Activated CD4-positive, alpha-beta memory T cell treated with anti-CD3 and anti-CD28 coated beads, Interleukin-2, amount 10 ng/mL, durations not matched to agents 7 days and 5 days (primary cell): ENCODE data around the gene TTC23L. TPM values are rescaled to one million over a fixed set of nuclear protein-coding genes. Genes with fewer than 3 reads are reported as not detected.

Experiments used
- CTCF ChIA-PET: fragments of 350-600 bp; sonication (Branson Sonifier 250); formaldehyde crosslinking; loops from one replicate; lab custom pipeline; 2021; ENCODE audit warnings: antibody characterized with exemption, inconsistent platforms; lab: Charles Lee
- POLR2A ChIA-PET: fragments of 350-600 bp; sonication (Branson Sonifier 250); formaldehyde crosslinking; loops from one replicate; lab custom pipeline; 2021; ENCODE audit warnings: antibody characterized with exemption; lab: Charles Lee
- DNase-seq: peaks from one replicate; pipeline ENCODE4 v3.0.0-alpha.2; 2020
- H3K27ac Mint-ChIP-seq: one replicate; pipeline ENCODE4 v1.8.0; 2021; ENCODE audit warnings: mild to moderate bottlenecking, mixed read lengths
- H3K27me3 Mint-ChIP-seq: one replicate; pipeline ENCODE4 v1.8.0; 2021; ENCODE audit warnings: mixed read lengths
- H3K36me3 Mint-ChIP-seq: one replicate; pipeline ENCODE4 v1.8.0; 2021; ENCODE audit warnings: low read depth, mixed read lengths
- H3K4me1 Mint-ChIP-seq: one replicate; pipeline ENCODE4 v1.8.0; 2021; ENCODE audit warnings: mixed read lengths
- H3K4me3 Mint-ChIP-seq: one replicate; pipeline ENCODE4 v1.8.0; 2021; ENCODE audit warnings: mild to moderate bottlenecking, mixed read lengths
- H3K9me3 Mint-ChIP-seq: one replicate; pipeline ENCODE4 v1.8.0; 2021; ENCODE audit warnings: mixed read lengths
- total RNA-seq, 2 experiments: library from RNA; stranded (reverse); gene quantifications; one replicate each; pipeline ENCODE4 v1.2.3, GENCODE V29; 2021

TTC23L gene
- total RNA-seq, 2 experiments from 2014 or later, result not detected

DNA sequence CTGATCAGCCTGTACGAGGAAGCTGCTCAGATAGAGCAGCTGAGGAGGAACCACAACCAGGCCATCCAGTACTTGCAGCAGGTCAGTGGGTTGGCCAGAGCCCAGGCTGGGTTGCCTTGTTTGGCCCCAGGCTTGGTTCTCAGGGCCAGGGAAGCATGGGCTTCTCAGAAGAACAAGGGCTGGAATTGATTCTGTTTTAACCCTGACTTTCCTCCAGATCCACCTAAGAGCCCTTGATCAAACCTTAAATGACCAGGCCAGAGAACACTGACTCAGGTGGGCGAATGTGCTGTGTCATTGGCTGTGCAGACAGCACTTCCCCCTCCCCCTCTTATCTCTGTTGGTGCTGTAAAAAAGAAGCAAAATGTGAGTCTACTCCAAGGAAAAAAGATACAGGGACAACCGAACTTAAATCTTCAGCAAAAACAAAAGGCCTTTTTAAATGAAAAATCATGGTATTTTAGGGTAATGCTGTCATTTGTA lies 28.1 kb downstream of the TTC23L start:
- H3K4me1 Mint-ChIP-seq, result no peaks in the 10 kb centered on the region
- no peaks in the 10 kb centered on the region for H3K9me3 Mint-ChIP-seq
- H3K27me3 Mint-ChIP-seq, result no peaks in the 10 kb centered on the region
- no peak overlapping the region for H3K4me3 Mint-ChIP-seq
- no peak overlapping the region for H3K27ac Mint-ChIP-seq
- CTCF ChIA-PET, result no interaction called here
- DNase-seq, result no peak
- H3K36me3 Mint-ChIP-seq, result no peaks in the 10 kb centered on the region
- POLR2A ChIA-PET, result no interaction called here

- Mint-ChIP-seq H3K9me3 (no peaks in the 10 kb centered on the region), H3K4me3 (no peak overlapping the region), H3K4me1 (no peaks in the 10 kb centered on the region), H3K36me3 (no peaks in the 10 kb centered on the region), H3K27me3 (no peaks in the 10 kb centered on the region), H3K27ac (no peak overlapping the region)
- ChIA-PET POLR2A (no interaction called here), CTCF (no interaction called here)
- no peak for DNase-seq
Measured at GRCh38 chr5:34867660-34868059, 28.7 kb downstream of the TTC23L start.

DNA sequence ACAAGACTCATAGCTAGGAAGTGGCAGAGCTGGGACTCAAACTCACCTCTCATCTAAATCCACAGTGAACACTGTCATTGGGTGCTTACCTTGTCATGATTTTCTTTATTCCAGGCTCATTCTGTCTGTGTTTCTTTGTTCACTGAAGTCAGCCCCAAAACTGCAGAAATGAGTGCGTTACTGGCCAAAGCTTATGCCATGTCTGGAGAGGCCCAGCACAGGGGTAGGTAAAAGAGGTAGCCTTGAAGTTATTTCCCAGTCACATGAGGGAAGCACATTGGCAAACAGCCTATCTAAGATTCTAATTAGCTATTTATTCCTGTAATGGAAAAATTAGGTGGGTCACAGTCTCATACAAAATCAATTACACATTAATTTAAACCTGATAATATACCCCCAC lies 29.8 kb downstream of the TTC23L start:
- ChIA-PET CTCF (no interaction called here), POLR2A (no interaction called here)
- Mint-ChIP-seq H3K4me3 (no peak overlapping the region), H3K36me3 (no peaks in the 10 kb centered on the region), H3K4me1 (no peaks in the 10 kb centered on the region), H3K9me3 (no peaks in the 10 kb centered on the region), H3K27me3 (no peaks in the 10 kb centered on the region), H3K27ac (no peak overlapping the region)
- no peak for DNase-seq

DNA sequence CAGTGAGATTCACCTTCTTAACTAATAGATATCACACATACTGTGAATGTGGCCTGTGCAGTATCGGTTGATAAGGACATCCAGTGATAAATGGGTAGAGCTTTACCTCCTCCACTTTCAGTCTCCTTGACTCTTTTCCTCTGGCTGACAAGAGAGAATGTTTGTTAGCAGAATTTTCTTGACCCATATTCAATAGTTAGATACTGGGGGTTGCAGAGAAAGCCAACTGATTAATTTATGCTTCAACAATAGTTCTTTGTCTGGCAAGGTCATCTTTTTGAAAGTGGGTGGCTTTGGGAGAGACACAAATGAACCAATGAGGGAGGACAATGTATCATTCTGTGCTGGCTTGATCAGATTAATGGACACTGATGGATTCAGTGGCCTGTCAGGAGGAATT lies 30.3 kb downstream of the TTC23L start:
- ChIA-PET CTCF (no interaction called here), POLR2A (no interaction called here)
- no peak for DNase-seq
- Mint-ChIP-seq H3K27me3 (no peaks in the 10 kb centered on the region), H3K27ac (no peak overlapping the region), H3K4me3 (no peak overlapping the region), H3K36me3 (no peaks in the 10 kb centered on the region), H3K9me3 (no peaks in the 10 kb centered on the region), H3K4me1 (no peaks in the 10 kb centered on the region)

DNA sequence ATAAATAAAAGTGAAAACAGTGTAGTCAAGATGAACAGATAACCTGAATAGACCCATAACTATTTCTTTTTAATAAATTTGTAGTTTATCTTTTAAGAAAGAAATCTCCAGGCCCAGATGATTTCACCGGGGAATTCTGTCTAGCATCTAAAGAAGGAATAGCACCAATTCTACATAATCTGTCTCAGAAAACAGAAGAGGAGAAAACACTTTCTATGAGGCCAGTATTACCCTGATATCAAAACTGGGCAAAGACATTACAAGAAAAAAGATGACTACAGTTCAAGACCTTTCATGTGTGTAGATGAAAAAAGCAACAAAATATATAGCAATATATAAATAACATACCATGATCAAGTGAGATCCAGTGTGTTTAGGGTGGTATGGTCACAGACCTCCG lies 31.4 kb downstream of the TTC23L start:
- H3K4me3 Mint-ChIP-seq, result no peak overlapping the region
- H3K4me1 Mint-ChIP-seq, result no peaks in the 10 kb centered on the region
- H3K27ac Mint-ChIP-seq, result no peak overlapping the region
- DNase-seq, result no peak
- POLR2A ChIA-PET, result no interaction called here
- peaks cover 2% of the 10 kb centered on the region for H3K27me3 Mint-ChIP-seq
- no peaks in the 10 kb centered on the region for H3K9me3 Mint-ChIP-seq
- CTCF ChIA-PET, result no interaction called here
- no peaks in the 10 kb centered on the region for H3K36me3 Mint-ChIP-seq

- CTCF ChIA-PET, result no interaction called here
- no peak for DNase-seq
- H3K27ac Mint-ChIP-seq, result no peak overlapping the region
- peaks cover 9% of the 10 kb centered on the region for H3K27me3 Mint-ChIP-seq
- no peaks in the 10 kb centered on the region for H3K36me3 Mint-ChIP-seq
- H3K4me3 Mint-ChIP-seq, result no peak overlapping the region
- no peaks in the 10 kb centered on the region for H3K4me1 Mint-ChIP-seq
- POLR2A ChIA-PET, result no interaction called here
- H3K9me3 Mint-ChIP-seq, result peaks cover 1% of the 10 kb centered on the region
Measured at GRCh38 chr5:34876275-34876674, 37.3 kb downstream of the TTC23L start.

GRCh38 chr5:34881246-34881645 lies 42.3 kb downstream of the TTC23L start:
- DNase-seq, result no peak
- Mint-ChIP-seq H3K36me3 (no peaks in the 10 kb centered on the region), H3K4me1 (no peaks in the 10 kb centered on the region), H3K27me3 (peaks cover 14% of the 10 kb centered on the region), H3K4me3 (no peak overlapping the region), H3K9me3 (peaks cover under 1% of the 10 kb centered on the region), H3K27ac (no peak overlapping the region)
- CTCF ChIA-PET, result no interaction called here
- POLR2A ChIA-PET, result no interaction called here

DNA sequence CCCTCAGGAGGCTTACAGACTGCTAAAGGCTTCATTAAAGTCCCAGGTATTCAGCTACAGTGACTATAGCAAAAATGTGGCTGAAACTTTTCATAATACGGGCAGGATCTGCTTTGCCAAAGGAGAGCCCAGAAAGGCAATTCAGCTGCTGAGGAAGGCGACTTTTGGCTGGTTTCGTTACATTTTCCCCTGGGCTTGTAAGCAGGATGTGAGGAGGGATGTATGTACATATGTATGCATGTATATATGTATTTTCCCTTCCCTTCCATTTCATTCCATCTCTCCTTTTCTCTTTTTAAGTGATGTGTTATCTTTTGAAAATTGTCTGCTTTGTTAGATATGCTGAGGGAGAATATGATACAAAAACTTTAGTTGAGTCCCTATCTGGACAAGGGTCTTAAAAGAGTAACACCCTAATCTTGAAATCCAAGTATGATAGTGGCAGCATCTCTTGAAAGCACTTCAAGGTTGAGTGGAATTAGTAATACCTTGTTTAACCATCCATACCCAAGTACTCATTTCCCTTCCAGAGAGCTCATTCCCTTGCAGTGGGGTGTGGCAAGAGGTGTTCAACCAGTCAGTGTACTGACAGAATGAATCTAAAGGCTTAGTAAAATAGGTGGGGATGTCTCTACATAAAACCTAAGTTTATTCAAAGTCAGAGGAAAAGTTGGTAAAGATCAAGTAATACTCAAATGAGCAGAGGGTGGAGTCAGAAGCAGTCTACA lies 47.6 kb downstream of the TTC23L start:
- H3K27me3 Mint-ChIP-seq, result peaks cover 11% of the 10 kb centered on the region
- H3K4me3 Mint-ChIP-seq, result no peak overlapping the region
- H3K9me3 Mint-ChIP-seq, result no peaks in the 10 kb centered on the region
- ChIA-PET CTCF (interaction anchor here (0.6 kb wide), 1 partner anchor 179 kb away, joined by 3 read pairs; no protein-coding TSS in a partner anchor), POLR2A (no interaction called here)
- no peak for DNase-seq
- H3K36me3 Mint-ChIP-seq, result no peaks in the 10 kb centered on the region
- H3K27ac Mint-ChIP-seq, result no peak overlapping the region
- no peaks in the 10 kb centered on the region for H3K4me1 Mint-ChIP-seq

GRCh38 chr5:34889394-34889793 lies 50.4 kb downstream of the TTC23L start:
- Mint-ChIP-seq H3K4me3 (no peak overlapping the region), H3K9me3 (no peaks in the 10 kb centered on the region), H3K4me1 (no peaks in the 10 kb centered on the region), H3K27me3 (peaks cover 4% of the 10 kb centered on the region), H3K27ac (no peak overlapping the region), H3K36me3 (no peaks in the 10 kb centered on the region)
- ChIA-PET CTCF (no interaction called here), POLR2A (no interaction called here)
- DNase-seq, result no peak

- peaks cover under 1% of the 10 kb centered on the region for H3K27me3 Mint-ChIP-seq
- no peaks in the 10 kb centered on the region for H3K9me3 Mint-ChIP-seq
- DNase-seq, result no peak
- no peaks in the 10 kb centered on the region for H3K36me3 Mint-ChIP-seq
- no peak overlapping the region for H3K4me3 Mint-ChIP-seq
- POLR2A ChIA-PET, result no interaction called here
- H3K27ac Mint-ChIP-seq, result no peak overlapping the region
- H3K4me1 Mint-ChIP-seq, result no peaks in the 10 kb centered on the region
- CTCF ChIA-PET, result no interaction called here
Measured at GRCh38 chr5:34891981-34892380, 53.0 kb downstream of the TTC23L start.

- H3K4me1 Mint-ChIP-seq, result no peaks in the 10 kb centered on the region
- DNase-seq, result no peak
- H3K27ac Mint-ChIP-seq, result no peak overlapping the region
- H3K27me3 Mint-ChIP-seq, result no peaks in the 10 kb centered on the region
- POLR2A ChIA-PET, result no interaction called here
- H3K4me3 Mint-ChIP-seq, result no peak overlapping the region
- no peaks in the 10 kb centered on the region for H3K36me3 Mint-ChIP-seq
- no peaks in the 10 kb centered on the region for H3K9me3 Mint-ChIP-seq
- CTCF ChIA-PET, result no interaction called here
Measured at GRCh38 chr5:34892414-34892813, 53.5 kb downstream of the TTC23L start.

DNA sequence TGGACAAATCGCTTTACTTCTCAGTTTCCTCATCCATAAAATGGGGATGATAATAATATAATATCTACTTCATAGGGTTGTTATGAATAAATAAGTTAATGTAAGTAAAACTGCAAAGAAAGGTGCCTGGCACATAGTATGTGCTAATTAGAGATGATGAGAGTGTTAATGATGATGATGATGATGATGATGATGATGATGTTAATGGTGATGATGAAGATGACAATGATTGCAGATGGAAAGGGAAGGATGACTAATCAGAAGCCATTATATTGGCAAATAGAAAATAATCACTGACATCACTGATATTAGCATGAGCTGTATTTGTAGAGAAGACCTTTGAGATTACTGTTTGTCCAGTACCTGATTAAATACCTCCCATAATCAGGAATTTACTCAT lies 55.8 kb downstream of the TTC23L start:
- Mint-ChIP-seq H3K27ac (no peak overlapping the region), H3K4me1 (no peaks in the 10 kb centered on the region), H3K4me3 (no peak overlapping the region), H3K36me3 (no peaks in the 10 kb centered on the region), H3K27me3 (no peaks in the 10 kb centered on the region), H3K9me3 (no peaks in the 10 kb centered on the region)
- ChIA-PET POLR2A (no interaction called here), CTCF (interaction anchor here (1.4 to 1.8 kb wide), 2 partner anchors 9 to 12 kb away, joined by 4 to 6 read pairs; no protein-coding TSS in a partner anchor)
- no peak for DNase-seq

DNA sequence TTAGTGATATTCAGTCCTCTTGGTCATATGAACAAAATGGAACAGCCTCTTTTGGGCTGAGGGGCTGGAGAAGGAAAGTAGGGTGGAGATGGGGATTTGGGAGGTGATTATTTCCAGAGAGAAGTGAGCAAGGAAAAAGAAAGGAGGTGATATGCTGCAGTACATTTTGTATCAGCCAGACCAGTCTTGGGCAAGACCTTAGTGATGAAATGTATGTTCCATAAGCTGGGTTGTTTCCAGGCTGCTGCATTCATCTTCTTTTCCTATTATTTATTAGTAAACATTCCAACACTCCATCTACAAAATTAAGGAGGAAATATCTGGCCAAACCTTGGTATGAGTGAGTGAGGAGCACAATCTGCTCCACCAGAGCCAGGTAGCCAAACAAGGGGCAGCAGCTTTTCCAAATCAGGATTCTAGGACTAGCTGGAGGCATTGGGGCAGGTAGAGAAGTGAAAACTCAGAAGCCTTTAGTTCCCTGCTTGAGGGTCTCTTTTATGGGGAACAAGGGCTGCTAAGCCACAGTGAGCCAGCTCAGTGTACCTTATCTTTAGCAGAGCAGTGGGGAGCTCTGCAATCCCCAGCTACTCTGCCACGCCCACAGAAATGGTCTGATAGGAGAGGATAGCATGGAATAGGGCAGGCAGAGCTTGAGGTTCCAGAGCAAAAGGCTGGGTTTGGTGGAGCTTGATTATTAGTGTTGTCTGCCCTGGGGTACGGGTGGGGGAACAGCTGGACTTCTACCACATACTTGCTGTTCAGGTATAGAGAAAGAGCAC lies 56.9 kb downstream of the TTC23L start:
- Mint-ChIP-seq H3K4me3 (no peak overlapping the region), H3K36me3 (no peaks in the 10 kb centered on the region), H3K4me1 (no peaks in the 10 kb centered on the region), H3K27me3 (no peaks in the 10 kb centered on the region), H3K27ac (no peak overlapping the region), H3K9me3 (no peaks in the 10 kb centered on the region)
- ChIA-PET POLR2A (interaction anchor here (0.8 to 1.5 kb wide), 3 partner anchors 10 to 107 kb away, joined by 3 to 5 read pairs (median 4); partner anchors contain the start of genes BRIX1 and RAD1), CTCF (interaction anchor here (1.0 to 5.2 kb wide), 4 partner anchors 8 to 410 kb away, joined by 4 to 42 read pairs (median 5); no protein-coding TSS in a partner anchor)
- DNase-seq, result no peak
